Stimulated activated CD4-positive, alpha-beta T cell treated with anti-CD3 and anti-CD28 coated beads, Interleukin-2, amount 100 ng/mL, for 4 hours (primary cell): Measurements from ENCODE around the gene CLNS1A.
"Not testable (repeated sequence)": the region's sequence is repeated elsewhere in the genome, so short reads cannot be mapped to it uniquely, and the experiment has no call there.

Source experiments
- DNase-seq: peaks from one replicate; pipeline ENCODE4 v3.0.0-alpha.2; 2020; ENCODE audit warnings: low read depth

Gene CLNS1A

DNA sequence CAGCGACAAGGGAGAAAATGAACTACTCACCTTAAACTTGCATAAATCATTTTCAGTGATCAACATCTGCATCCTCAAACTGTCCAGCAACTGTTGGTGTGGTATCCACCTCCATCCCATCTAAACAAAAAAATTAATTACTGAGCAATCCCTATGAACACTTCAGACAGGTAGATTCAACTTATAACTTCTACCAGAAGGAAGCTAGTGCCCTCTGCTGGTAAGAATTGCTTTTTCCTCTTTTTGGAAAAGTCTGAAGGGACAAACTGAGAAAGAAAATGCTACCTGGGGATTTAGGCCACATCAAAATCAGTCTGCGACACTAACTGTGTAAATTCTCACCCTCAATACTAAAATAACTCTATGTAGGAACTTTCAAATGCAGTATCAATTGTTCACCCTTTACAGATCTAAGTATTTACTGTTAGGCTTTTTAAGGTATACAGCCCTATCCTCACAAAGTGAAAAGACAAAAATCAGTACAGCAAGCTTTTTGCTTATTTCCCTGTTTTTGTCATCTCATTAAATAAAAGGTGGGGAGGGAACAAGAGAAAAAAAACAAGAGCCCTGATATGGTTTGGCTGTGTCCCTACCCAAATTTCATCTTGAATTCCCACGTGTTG lies 17.9 kb downstream of the CLNS1A start:
- DNase-seq, result no peak

DNA sequence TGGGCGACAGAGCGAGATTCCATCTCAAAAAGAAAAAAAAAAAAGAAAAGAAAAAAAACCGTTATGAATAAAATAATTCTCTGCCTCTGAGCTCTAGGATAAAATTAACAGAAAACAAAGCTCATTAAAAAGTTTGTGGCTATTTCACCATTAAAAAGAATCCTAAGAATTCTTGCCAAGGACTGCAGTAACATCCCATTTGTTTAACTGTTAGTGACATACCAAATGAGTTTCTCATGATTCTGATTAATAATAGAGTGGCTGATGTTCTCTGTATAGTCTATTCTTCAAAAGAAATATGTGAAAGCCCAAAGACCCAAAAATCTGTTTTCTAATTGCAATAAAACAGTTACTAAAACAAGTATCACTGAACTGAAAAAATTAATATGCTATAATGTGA lies 19.7 kb downstream of the CLNS1A start:
- no peak for DNase-seq

DNA sequence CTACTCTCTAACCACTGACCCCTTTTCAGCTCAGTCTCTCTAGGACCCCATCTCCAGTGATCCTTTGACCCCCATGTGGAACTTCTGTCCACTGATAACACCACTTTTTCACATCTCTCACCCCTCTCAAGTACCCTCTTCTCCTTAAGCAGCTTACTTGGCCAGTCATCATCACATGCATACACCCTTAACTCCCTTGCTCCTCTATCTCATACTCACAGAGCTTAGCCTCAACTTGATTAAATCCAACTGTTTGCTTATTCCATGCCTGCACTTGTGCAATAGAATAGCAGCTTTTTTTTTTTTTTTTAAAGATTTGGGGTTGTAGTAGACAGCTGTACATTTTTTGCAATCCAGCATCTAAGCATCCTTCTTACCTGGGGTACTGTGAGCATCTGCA lies 25.7 kb downstream of the CLNS1A start:
- DNase-seq, result no peak

DNA sequence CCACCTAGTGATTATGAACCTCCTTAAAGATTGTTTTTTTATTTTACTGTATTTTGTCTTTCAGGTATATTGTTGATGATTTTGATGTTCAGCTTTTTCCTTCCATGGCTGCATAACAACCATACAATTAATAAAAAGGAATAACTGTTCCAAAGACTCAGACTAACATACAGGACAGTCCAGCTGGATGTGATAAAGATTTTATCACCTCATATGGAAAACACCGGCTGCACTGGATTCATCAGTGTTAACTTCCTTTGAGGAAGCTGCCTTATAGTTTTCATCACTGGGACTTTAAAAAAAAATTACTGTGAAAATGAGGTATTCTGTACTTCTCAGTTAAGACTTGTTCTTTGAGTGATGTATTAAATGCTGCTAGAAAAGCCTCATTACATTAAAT lies 28.4 kb downstream of the CLNS1A start:
- DNase-seq, result no peak

DNA sequence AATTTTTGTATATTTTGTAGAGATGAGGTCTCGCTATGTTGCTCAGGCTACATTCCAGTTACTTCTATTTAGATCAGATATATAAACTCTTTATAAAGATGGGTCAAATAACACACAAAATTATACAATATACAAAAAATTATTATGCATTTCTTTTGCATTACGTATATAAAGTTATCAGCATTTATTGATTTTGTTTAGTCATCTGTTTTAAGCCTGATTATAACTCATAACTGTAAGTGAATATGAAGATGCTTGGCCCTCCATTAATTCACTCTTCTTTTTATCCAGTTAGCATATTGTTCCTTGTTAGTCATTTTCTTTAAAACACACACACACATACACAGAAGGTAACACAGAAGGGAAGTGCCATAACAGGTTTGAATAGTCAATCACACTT lies 33.3 kb downstream of the CLNS1A start:
- no peak for DNase-seq

DNA sequence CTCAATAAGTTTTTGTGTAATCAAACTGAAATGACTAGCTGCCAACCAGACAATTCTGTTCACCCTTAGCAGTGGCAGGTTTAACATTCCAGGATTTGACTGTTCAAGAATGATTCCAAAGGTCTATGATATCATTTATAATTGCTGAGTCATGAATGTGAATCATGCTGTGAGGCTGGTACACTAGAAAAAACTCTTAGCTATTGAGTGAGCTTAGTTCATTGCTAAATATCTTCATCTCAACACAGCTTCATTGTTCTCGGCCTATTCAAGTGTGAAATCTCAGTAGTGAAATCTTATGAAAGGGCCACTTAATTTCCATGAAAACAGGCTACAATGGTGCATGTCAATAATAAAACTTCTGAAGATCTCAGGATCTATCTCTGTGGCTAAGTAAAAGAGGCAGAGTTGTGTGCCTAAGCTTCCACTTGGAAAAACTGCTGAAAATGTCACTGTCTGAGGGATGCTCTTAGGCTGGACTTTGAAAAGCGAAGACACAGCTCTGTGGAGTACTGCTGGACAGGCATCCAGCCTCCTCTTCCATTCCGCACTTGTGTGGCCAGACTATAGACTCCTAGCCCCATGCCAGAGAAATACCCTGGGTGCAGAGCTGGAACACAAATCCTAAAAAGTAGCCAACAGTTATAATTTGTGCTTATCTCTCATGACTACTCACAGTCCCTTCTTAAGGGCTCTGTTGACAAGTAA lies 35.1 kb downstream of the CLNS1A start:
- no peak for DNase-seq

DNA sequence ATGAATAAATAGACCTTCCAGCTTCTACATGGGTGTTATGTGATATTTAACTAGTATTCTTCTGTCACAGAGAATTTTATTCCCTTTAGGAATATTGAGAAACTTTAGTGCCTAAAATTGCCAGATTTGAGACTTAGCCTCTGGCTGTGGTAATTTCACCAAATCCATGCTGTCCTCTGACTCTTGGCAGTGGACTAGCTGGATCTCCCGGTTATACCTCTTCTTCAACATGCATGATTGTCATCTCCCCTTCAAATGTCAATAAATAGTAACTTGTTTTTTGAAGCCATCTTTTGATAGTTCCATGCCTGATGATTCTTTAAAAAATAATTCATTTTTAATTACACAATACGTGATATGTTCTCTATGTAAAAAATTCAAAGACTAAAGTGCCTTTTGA lies 39.4 kb downstream of the CLNS1A start:
- DNase-seq, result no peak

DNA sequence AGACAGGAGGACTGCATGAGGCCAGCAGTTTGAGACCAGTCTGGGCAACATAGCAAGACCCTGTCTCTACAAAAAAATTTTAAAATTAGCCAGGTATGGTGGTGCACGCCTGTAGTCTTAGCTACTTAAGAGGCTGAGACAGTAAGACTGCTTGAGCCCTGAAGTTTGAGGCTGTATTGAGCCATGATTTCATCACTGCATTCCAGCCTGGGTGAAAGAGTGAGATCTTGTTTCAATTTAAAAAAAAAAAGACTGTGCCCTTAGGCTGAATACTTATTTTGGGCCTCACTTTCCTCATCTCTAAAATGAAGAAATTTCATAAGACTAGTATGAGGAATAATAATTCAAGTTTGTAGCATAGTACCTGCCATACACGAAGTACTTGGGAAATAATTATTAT lies 41.0 kb downstream of the CLNS1A start:
- no peak for DNase-seq

DNA sequence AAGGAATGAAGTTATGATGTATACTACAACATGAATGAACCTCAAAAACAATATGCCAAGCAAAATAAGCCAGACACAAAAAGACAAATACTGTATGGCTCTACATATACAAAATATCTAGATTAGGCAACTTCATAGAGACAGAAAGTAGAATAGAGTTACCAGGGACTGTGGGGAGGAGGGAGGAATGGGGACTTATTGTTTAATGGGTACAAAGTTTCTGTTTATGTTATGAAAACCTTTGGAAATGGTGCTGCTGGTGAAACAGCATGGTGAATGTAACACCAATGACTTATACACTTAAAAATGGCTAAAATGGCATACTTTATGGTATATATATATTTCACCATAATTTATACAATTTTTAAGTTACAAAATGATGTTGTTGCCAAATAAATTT lies 43.7 kb downstream of the CLNS1A start:
- no peak for DNase-seq

DNA sequence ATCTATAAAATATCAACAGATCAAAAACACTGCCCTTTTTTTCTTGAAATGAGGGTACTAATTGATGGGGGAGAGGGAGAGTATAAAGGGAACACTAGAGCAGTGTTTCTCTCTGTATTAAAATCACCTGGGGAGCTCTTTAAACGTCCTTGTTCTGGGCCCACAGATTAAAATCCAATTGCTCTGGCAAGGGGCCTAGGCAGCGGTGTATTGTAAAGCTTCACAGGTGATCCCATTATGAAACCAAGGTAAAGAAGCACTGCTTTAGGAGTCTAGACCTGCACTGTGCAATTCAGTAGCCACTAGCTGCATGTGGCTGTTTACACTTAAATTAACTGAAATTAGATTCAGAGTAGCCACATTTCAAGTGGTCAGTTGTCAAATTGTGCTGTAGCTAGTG lies 44.9 kb downstream of the CLNS1A start:
- DNase-seq, result no peak

DNA sequence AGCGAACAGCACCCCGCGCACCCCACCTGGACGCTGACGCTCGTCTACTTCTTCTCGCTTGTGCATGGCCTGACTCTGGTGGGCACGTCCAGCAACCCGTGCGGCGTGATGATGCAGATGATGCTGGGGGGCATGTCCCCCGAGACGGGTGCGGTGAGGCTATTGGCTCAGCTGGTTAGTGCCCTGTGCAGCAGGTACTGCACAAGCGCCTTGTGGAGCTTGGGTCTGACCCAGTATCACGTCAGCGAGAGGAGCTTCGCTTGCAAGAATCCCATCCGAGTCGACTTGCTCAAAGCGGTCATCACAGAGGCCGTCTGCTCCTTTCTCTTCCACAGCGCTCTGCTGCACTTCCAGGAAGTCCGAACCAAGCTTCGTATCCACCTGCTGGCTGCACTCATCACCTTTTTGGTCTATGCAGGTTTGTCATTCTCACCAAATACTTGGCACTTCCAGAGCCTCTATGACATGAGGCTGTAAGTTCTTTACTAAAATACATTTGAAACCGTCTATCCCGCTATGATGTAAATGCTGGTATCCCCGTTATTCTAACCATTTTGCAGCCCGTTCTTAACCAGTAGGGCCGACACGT lies 47.3 kb downstream of the CLNS1A start:
- no peak for DNase-seq

DNA sequence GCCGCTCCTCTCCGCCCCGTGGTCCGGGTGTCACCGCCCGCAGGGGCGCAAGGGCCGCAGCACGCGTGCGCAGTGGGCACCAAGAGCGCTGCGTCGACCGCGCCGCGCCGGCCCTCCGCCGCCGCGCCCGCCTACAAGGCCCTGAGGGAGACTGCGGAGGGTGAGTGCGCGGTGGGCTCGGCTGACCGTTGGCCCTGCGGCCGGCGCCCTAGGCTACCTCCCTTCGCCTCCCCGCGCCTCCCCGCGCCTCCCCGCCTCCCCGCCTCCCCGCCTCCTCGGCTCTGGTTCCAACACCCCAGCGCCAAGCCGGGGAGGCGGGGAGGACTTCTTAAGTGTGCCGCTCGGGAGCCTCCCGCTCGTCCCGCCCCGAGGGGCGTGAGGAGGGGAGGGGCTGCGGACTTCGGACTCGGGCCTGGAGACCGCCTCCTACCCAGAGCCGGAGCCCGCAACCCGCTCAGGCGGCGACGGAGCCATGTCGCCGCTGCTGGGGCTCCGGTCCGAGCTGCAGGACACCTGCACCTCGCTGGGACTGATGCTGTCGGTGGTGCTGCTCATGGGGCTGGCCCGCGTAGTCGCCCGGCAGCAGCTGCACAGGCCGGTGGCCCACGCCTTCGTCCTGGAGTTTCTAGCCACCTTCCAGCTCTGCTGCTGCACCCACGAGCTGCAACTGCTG lies 47.9 kb downstream of the CLNS1A start, which contains the start of gene AQP11:
Gene AQP11 (plus strand): TSS at position 433 of the 673 bp plus-strand sequence. CDS start 40 bp downstream, at position 473.
- DNase-seq, result peak; percentile 14

DNA sequence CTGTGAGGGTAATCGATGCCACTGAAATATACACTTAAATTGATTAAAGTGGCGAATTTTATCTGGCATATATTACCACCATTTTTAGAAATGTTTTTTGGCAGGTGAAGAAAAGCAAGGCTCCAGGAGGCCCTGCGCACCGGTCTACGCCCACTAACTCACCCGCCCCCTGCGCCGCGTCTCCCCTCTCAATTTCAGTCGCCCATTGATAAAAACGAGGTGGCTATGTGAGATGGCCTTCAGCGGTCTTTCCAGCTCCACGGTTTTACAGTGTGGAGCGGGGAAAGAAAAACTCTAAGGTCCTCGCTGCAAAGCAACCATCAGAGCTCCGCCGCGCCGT lies 48.4 kb downstream of the CLNS1A start:
- DNase-seq, result no peak

DNA sequence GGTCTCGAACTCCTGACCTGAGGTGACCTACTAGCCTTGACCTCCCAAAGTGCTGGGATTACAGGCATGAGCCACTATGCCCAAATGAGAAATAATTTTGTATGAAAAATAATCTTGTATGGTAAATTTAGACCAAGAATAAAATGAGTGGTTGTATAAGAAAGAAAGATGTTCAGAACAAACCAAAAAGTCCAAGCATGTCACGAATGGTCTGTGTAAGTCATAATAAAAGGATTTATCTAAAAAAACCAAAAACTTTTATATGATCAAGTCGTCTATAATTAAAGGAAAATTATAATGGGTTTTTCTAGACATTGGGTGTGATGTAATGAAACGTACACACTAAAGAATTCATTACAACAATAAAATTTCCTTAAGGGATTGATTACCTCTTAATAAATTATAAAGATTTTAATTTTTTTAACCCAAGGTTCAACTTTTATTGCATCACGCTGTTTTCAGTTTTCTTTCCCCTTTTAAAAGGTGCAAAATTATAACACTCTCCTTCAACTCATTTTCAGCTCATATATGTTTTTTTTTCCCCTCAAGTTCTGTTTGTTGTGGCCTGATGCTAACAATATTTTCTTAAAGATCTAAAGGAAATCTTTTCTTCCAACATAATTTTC lies 56.8 kb downstream of the CLNS1A start:
- DNase-seq, result no peak

DNA sequence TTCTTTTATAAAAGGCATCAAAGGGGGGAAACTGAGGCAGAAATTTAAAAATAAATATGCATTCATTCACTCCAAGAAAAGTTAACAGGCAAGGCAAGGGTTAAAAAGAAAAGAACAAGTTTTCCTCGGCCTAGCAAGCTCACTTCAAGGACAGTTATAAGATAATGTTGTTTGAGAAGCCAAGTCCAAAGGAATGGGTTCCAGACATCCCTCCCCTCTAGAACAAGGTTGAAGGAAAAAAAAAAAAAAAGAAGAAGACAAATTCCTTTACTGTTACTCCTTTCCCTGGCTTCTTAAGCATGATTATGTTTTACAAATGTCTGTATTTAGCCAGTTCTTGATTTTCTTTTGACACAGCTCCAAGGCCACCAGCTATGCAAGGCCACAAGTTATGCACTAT lies 62.2 kb downstream of the CLNS1A start:
- not testable (repeated sequence) for DNase-seq

DNA sequence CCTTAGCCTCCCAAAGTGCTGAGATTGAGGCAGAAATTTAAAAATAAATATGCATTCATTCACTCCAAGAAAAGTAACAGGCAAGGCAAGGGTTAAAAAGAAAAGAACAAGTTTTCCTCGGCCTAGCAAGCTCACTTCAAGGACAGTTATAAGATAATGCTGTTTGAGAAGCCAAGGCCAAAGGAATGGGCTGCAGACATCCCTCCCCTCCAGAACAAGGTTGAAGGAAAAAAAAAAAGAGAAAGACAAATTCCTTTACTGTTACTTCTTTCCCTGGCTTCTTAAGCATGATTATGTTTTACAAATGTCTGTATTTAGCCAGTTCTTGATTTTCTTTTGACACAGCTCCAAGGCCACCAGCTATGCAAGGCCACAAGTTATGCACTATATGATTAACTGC lies 66.7 kb downstream of the CLNS1A start:
- not testable (repeated sequence) for DNase-seq

DNA sequence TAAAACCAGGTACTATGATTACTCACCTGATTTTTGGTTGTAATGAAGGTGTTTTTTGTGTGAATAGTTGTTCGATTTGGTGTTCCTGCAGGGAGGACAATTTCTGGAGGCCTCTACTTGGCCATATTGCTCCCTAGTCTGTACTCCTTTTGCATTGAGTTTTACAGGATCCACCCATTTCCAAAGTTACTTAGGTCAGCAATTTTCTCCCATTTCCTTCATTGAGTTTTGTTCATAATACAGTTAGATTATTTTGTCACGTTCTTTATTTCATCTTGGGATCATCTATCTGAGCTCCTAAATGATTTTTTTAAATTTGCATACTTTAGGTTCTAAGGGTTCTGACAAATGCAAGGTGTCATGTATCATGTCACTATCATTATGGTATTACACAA lies 67.9 kb downstream of the CLNS1A start:
- DNase-seq, result no peak

DNA sequence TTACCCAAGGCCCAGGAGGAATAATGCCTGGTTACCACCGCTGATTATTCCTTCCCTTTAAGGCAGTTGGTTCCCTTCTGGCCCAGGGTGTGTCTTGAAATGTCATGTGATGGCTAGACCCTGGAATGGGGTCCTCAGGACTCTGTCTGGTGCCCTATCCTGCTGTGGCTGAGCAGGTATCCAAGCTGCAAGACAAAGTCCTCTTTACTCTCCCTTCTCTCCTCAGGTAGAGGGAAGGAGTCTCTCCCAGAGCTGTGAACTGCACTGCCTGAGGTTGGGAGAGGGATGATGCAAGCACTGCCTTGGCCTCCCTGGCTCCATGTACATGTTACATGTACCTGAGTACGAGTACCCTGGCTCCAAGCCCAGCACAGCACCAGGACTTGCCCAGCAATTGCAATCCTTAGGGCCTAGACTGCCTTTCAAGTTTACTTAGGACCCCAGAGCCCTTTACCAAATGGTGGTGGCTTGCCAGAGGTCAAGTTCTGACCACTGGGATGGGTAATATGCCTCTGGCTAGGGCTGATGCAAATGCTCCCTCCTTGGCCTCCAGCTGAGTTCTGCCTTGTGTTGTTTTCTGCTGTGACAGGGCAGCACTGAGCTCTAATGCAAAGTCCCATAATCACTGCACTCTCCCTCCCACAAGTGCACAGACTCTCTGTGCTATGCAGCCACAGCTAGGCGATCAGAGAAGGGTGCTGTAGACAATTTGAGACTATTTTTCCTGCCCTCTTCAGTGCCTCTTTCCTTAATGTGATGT lies 68.5 kb downstream of the CLNS1A start:
- no peak for DNase-seq

DNA sequence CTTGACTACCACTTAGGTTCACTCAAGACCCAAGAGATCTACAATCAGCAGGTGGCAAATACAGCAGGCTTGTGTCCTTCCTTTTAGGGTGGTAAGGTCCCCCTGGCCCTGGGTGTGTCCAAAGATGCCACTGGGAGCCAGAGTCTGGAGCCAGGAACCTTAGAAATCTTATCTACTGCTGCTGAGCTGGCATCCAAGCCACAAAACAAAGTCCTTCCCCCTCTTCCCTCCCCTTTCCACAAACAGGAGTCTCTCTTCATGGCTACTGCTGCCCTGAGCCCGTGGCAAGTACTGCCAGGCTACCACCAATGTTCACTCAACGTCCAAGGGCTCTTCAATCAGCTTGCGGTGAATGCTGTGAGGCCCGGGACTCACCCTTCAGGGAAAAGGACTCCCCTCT lies 69.3 kb downstream of the CLNS1A start:
- no peak for DNase-seq
